SHP77 treated with DMSO at 0.1 percent for 48 hours (cell line): ENCODE measurements around the gene ZFPM1.

Source experiments
- DNase-seq: peaks from one replicate; lab custom pipeline; 2025; lab: John Stamatoyannopoulos, UW

ZFPM1 gene

GRCh38 chr16:88451586-88452481, 1.2 kb upstream of the ZFPM1 start:
- DNase-seq, result peak; percentile 27

DNA sequence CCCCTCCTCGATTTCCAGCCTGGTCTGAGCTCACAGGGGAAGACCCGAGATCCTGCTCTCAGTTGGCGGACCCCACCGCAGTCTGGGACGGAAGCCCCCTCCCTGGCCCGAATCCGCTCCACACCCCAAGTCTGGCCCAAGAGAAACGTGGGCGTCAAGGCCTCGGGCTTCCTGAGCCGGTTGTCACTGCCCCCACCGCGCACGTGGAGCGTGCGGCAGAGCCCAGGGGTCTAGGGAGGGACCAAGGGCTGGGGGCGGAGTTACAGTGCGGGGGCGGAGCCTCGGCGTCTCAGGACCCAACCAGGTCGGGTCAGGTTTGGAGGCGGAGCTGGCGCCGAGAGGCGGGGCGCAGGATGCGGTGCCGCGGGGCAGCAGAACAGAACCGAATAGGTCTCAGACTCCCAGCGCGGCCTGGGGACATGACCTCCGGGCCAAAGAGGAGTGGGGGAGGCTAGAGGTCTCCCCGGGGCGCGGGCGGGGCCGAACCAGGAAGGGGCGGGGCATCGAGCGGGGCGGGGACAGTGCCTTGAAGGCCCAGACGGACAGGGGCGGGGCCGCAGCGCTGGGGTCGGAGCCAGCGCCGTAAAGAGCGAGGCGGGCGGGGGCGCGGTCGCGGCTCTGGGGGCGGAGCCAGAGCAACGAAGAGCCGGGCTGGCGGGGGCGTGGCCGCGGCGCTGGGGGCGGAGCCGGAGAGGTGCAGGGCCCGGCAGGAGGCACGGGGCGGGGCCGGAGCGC, 431 bp upstream of the ZFPM1 start:
- DNase-seq, result peak; percentile 94

GRCh38 chr16:88453611-88454522, 787 bp downstream of the ZFPM1 start:
- no peak for DNase-seq

- no peak for DNase-seq
These were observed 1.5 kb downstream of the ZFPM1 start for GRCh38 chr16:88454523-88454947.

GRCh38 chr16:88455610-88456355, 2.7 kb downstream of the ZFPM1 start:
- DNase-seq, result no peak

DNA sequence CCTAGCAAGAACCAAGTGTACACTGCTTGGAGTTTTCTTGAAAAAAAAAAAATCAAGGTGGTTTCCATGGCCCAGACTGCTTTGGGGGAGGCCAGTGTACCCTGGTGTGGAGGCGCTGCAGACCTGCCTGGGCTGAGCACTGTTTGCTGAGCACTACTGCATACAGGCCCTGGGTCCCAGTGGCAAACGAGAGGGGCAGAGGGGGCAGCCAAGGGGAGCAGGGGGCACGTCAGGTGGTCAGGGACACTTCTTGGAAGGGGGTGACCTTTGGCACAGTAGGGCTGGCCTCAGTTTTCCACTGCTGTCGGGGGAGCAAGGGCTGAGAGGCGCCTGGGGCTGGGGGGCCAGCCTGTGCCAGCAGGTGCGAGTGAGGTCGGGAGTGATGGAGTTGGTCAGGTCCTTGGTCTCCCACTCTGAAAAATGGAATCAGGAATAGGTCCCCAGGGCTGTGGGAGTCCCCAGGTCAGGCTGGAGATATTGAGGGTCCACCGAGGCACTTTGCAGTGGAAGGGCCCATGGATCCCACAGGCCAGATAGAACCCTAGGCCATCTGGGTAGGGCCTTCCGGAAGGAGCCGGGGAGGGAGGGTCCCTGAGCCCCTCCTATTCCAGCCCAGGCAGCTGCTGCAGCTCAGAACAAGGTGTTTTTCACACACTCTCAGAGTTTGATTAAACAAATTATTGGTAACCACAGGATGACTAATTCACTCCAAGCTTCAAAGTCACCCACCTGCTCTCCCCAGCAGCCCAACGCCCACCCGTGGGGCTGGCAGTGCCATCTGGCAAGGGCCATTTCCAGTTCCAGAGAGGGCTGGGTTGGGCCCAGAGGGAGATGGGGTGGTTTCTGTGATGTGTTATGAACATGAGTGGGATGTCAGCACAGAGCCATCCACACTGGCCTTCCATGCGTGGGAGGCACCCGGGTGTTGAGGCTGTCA, 3.5 kb downstream of the ZFPM1 start:
- DNase-seq, result no peak

GRCh38 chr16:88458039-88458772, 5.1 kb downstream of the ZFPM1 start:
- no peak for DNase-seq

GRCh38 chr16:88458773-88459235, 5.7 kb downstream of the ZFPM1 start:
- DNase-seq, result no peak

DNA sequence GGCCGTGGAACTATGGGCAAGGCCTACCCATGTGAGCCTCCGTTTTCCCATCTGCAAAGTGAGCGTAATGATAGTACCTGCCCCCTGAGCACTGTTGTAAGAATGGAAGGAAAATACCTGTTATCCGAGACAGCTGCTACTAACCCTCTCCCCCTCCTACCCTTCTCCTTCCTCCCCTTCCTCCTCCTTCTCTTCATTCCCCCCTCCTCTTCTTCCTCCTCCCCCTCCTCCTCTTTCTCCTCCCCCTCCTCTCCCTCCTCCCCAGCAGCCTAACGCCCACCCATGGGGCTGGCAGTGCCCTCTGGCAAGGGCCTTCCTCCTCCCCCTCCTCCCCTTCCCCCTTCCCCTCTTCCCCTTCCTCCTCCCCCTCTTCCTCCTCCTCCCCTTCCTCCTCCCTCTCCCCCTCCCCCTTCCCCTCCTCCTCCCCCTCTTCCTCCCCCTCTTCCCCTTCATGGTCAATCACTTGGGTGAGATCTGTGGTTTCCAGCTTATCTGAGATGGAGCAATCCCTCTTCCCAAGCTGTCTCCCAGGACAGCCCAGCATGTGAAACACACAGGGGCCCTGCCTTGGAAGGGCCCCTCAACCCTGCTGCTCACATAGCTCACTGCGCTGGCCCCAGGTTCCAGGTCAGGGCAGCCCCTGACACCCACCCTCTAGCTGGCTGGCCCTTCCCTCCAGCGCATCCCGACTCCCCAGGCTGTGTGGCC, 6.4 kb downstream of the ZFPM1 start:
- no peak for DNase-seq

- no peak for DNase-seq
These were observed 7.6 kb downstream of the ZFPM1 start for GRCh38 chr16:88460496-88461330.

GRCh38 chr16:88461331-88462269, 8.5 kb downstream of the ZFPM1 start:
- no peak for DNase-seq

DNA sequence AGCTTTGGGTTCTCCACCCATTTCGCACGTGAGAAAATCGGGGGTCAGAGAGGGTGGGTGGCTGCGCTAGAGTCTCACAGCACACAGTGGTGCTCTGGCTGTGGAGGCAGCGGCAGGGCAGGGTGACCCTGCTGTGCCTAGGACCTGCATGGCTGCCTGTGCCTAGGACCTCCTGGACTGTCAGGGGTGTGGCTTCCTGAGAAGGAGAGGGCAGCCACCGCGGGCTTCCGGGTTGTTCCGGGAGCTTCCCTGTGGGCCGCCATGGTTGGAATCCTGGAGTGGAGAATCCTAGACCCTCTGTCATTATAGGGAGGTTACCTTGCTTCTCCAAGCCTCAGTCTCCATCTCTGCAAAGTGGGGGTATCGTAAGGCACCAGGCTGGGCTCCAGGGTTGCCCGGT, 9.3 kb downstream of the ZFPM1 start:
- DNase-seq, result no peak

GRCh38 chr16:88463411-88463810, 10.3 kb downstream of the ZFPM1 start:
- DNase-seq, result no peak

DNA sequence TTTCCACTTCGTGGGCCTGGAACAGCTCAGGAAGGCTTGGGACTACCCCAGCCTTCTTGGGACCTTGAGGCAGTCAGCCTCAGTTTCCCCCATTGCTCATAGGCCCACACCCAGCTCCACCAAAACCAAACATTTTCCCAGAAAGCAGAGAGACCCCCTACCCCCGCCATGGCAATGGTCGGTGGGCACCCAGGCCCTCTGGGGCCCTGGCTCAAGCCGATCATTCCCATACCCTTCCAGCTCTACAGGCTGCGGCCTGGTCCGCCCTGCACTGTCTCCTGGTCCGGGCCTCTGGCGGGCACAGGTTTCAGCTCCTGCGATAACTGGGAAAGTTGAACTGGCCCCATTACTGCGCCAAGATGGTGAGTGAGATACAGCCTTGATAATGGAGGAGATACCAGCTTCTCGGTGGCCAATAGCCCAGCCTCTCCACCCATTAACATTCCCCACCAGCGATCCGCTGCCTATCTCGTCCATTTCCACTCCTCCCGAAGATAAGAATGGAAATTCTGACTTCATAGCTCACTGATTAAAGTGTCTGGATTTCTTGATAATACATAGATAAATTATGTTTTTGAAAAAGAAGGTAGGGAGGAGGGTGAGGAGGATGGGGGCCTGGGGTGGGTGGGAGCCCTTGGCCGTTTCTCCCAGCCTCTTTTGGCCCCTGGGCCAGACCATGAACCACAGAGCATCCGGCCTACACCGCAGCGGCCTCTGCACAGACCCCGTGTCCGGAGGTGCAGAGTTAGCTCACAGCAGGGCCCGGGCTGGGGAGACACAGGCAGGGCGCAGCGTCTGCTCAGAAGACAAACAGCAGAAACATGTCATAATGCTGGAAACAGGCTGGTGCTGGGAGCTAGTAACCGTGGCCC, 11.6 kb downstream of the ZFPM1 start:
- DNase-seq, result no peak

GRCh38 chr16:88465387-88465983, 12.4 kb downstream of the ZFPM1 start:
- DNase-seq, result no peak
